Skeletal muscle satellite cell (primary cell): ENCODE measurements around the gene TAP2.
"Not testable (repeated sequence)": the region's sequence is repeated elsewhere in the genome, so short reads cannot be mapped to it uniquely, and the experiment has no call there.

Experiments used
- H3K27me3 ChIP-seq: 2 replicates; pipeline ENCODE4 v1.7.0; 2013; ENCODE audit warnings: low read length; ENCODE audit not compliant: control insufficient read depth, insufficient read depth
- H3K36me3 ChIP-seq: 2 replicates; pipeline ENCODE4 v1.7.0; 2013; ENCODE audit warnings: mild to moderate bottlenecking, control low read depth, low read length; ENCODE audit not compliant: insufficient read depth
- H3K4me1 ChIP-seq: 2 replicates; pipeline ENCODE4 v1.7.0; 2013; ENCODE audit warnings: low read length; ENCODE audit not compliant: control insufficient read depth, insufficient read depth
- H3K4me2 ChIP-seq: 2 replicates; pipeline ENCODE4 v1.7.0; 2013; ENCODE audit warnings: mild to moderate bottlenecking, low read length
- H3K4me3 ChIP-seq: 2 replicates; pipeline ENCODE4 v1.7.0; 2013; ENCODE audit warnings: low read length
- H3K9ac ChIP-seq: 2 replicates; pipeline ENCODE4 v1.7.0; 2013; ENCODE audit warnings: mild to moderate bottlenecking, low read depth, low read length, moderate library complexity
- H3K9me3 ChIP-seq: replicated peaks from 2 replicates; pipeline ENCODE4 v1.7.0; 2013; ENCODE audit warnings: mild to moderate bottlenecking, control low read depth, low read length

TAP2 gene

GRCh38 chr6:32829495-32829894, 9.0 kb downstream of the TAP2 start:
- Histone ChIP-seq H3K4me3 (no peak overlapping the region), H3K4me2 (no peak overlapping the region), H3K36me3 (peaks cover 3% of the 10 kb centered on the region), H3K27me3 (no peaks in the 10 kb centered on the region), H3K4me1 (no peaks in the 10 kb centered on the region), H3K9me3 (no peaks in the 10 kb centered on the region), H3K9ac (no peak overlapping the region)

- H3K4me1 ChIP-seq, result no peaks in the 10 kb centered on the region
Measured at GRCh38 chr6:32827025-32827424, 11.5 kb downstream of the TAP2 start.

GRCh38 chr6:32825966-32826365, 12.6 kb downstream of the TAP2 start:
- no peaks in the 10 kb centered on the region for H3K9me3 ChIP-seq
- peaks cover 3% of the 10 kb centered on the region for H3K36me3 ChIP-seq
- no peak overlapping the region for H3K4me2 ChIP-seq
- no peak overlapping the region for H3K9ac ChIP-seq
- no peak overlapping the region for H3K4me3 ChIP-seq
- H3K4me1 ChIP-seq, result no peaks in the 10 kb centered on the region
- H3K27me3 ChIP-seq, result no peaks in the 10 kb centered on the region

More at GRCh38 chr6:32827025-32827424, 11.5 kb downstream of the TAP2 start:
- no peak overlapping the region for H3K4me3 ChIP-seq
- peaks cover 3% of the 10 kb centered on the region for H3K36me3 ChIP-seq
- H3K9me3 ChIP-seq, result no peaks in the 10 kb centered on the region
- H3K4me2 ChIP-seq, result no peak overlapping the region
- H3K9ac ChIP-seq, result no peak overlapping the region
- no peaks in the 10 kb centered on the region for H3K27me3 ChIP-seq

- Histone ChIP-seq H3K4me3 (no peak overlapping the region), H3K36me3 (no peaks in the 10 kb centered on the region), H3K9me3 (no peaks in the 10 kb centered on the region), H3K4me2 (peak overlapping the region; percentile 8), H3K4me1 (peaks cover 8% of the 10 kb centered on the region), H3K9ac (no peak overlapping the region), H3K27me3 (peaks cover 7% of the 10 kb centered on the region)
Measured at GRCh38 chr6:32819729-32820128, 18.8 kb downstream of the TAP2 start.

GRCh38 chr6:32818867-32819266, 19.7 kb downstream of the TAP2 start:
- H3K4me3 ChIP-seq, result no peak overlapping the region
- no peaks in the 10 kb centered on the region for H3K9me3 ChIP-seq
- H3K36me3 ChIP-seq, result no peaks in the 10 kb centered on the region
- H3K4me1 ChIP-seq, result peaks cover 8% of the 10 kb centered on the region
- H3K27me3 ChIP-seq, result peaks cover 11% of the 10 kb centered on the region
- no peak overlapping the region for H3K4me2 ChIP-seq
- no peak overlapping the region for H3K9ac ChIP-seq

GRCh38 chr6:32816746-32817204, 21.8 kb downstream of the TAP2 start, which contains the start of gene HLA-DOB:
TSS of gene HLA-DOB (minus strand) at chr6:32817002. CDS start at chr6:32816951, 51 bp downstream.
- Histone ChIP-seq H3K4me2 (no peak within 1 kb of the TSS), H3K27me3 (peaks cover 25% of the 10 kb centered on the region), H3K36me3 (no peaks in the 10 kb centered on the region), H3K9me3 (no peaks in the 10 kb centered on the region), H3K4me3 (no peak within 1 kb of the TSS), H3K4me1 (peaks cover 8% of the 10 kb centered on the region), H3K9ac (no peak within 1 kb of the TSS)

- Histone ChIP-seq H3K4me2 (no peak overlapping the region), H3K4me1 (peaks cover 8% of the 10 kb centered on the region), H3K27me3 (peaks cover 25% of the 10 kb centered on the region), H3K9me3 (no peaks in the 10 kb centered on the region), H3K9ac (no peak overlapping the region), H3K4me3 (no peak overlapping the region), H3K36me3 (no peaks in the 10 kb centered on the region)
Measured at GRCh38 chr6:32815996-32816395, 22.5 kb downstream of the TAP2 start.

- Histone ChIP-seq H3K36me3 (no peaks in the 10 kb centered on the region), H3K4me2 (no peak overlapping the region), H3K4me1 (peaks cover 7% of the 10 kb centered on the region), H3K9me3 (no peaks in the 10 kb centered on the region), H3K4me3 (no peak overlapping the region), H3K27me3 (peaks cover 25% of the 10 kb centered on the region), H3K9ac (no peak overlapping the region)
Measured at GRCh38 chr6:32815115-32815514, 23.4 kb downstream of the TAP2 start.

GRCh38 chr6:32814145-32814544, 24.4 kb downstream of the TAP2 start:
- Histone ChIP-seq H3K27me3 (peaks cover 30% of the 10 kb centered on the region), H3K9me3 (no peaks in the 10 kb centered on the region), H3K4me2 (no peak overlapping the region), H3K36me3 (no peaks in the 10 kb centered on the region), H3K4me3 (no peak overlapping the region), H3K9ac (no peak overlapping the region), H3K4me1 (no peaks in the 10 kb centered on the region)

GRCh38 chr6:32809171-32809570, 29.4 kb downstream of the TAP2 start:
- H3K4me2 ChIP-seq, result no peak overlapping the region

GRCh38 chr6:32807020-32807580, 31.4 kb downstream of the TAP2 start:
- Histone ChIP-seq H3K4me3 (no peak overlapping the region), H3K4me1 (peaks cover 6% of the 10 kb centered on the region), H3K27me3 (peaks cover 42% of the 10 kb centered on the region), H3K9me3 (no peaks in the 10 kb centered on the region), H3K9ac (no peak overlapping the region), H3K4me2 (no peak overlapping the region), H3K36me3 (no peaks in the 10 kb centered on the region)

More at GRCh38 chr6:32809171-32809570, 29.4 kb downstream of the TAP2 start:
- Histone ChIP-seq H3K4me1 (peaks cover 6% of the 10 kb centered on the region), H3K9me3 (no peaks in the 10 kb centered on the region), H3K9ac (no peak overlapping the region), H3K36me3 (no peaks in the 10 kb centered on the region), H3K27me3 (peaks cover 38% of the 10 kb centered on the region), H3K4me3 (no peak overlapping the region)

- peaks cover 56% of the 10 kb centered on the region for H3K27me3 ChIP-seq
- H3K36me3 ChIP-seq, H3K9ac ChIP-seq, H3K4me1 ChIP-seq, H3K4me2 ChIP-seq, H3K9me3 ChIP-seq, H3K4me3 ChIP-seq: not testable (repeated sequence)
Measured at GRCh38 chr6:32805404-32805803, 33.1 kb downstream of the TAP2 start.
